ENCODE measurements around the gene RTCA. TPM values are rescaled to one million over a fixed set of nuclear protein-coding genes. Genes with fewer than 3 reads are reported as not detected.
A peak's percentile ranks its signal among the peaks of the same experiment; 100 is the strongest.
"Not testable (repeated sequence)": the region's sequence is repeated elsewhere in the genome, so short reads cannot be mapped to it uniquely, and the experiment has no call there.

RTCA gene
- total and polyA plus RNA-seq, 7 experiments from 2014 or later: 16.4 to 47.7 (median 35.2) TPM

DNA sequence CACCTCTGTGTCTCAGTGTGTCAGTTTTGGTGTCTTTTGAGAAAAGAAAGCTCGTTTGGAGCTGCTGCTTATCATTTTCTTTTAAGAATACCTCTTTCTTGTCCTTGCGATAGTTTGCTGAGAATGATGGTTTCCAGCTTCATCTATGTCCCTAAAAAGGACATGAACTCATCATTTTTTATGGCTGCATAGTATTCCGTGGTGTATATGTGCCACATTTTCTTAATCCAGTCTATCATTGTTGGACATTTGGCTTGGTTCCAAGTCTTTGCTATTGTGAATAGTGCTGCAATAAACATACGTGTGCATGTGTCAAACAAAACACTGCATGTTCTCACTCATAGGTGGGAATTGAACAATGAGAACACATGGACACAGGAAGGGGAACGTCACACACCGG lies 73.7 kb downstream of the RTCA start:
- CTCF ChIA-PET: interaction anchor here (0.6 kb wide), 1 partner anchor 98 kb away, joined by 3 read pairs; no protein-coding TSS in a partner anchor
- H3K27ac Mint-ChIP-seq; H3K36me3 Mint-ChIP-seq; H3K9me3 Mint-ChIP-seq; H3K4me1 Mint-ChIP-seq; DNase-seq; H3K36me3 ChIP-seq (ENCODE audit: control insufficient read depth in 2 of 3, insufficient read depth in 3 of 3, low read length in 3 of 3); H3K27ac ChIP-seq (ENCODE audit: low read depth, low read length); H3K27me3 ChIP-seq (ENCODE audit: control insufficient read depth in 2 of 2, insufficient read depth in 2 of 2, low read length in 2 of 2); H3K4me3 ChIP-seq (ENCODE audit: low read length); intact Hi-C loops (cut with micrococcal nuclease); H3K9me3 ChIP-seq (ENCODE audit: control insufficient read depth in 2 of 3, low read length in 3 of 3); POLR2A ChIA-PET; ATAC-seq; H3K4me1 ChIP-seq (ENCODE audit: control insufficient read depth in 2 of 2, insufficient read depth in 2 of 2, low read length in 2 of 2); H3K4me3 Mint-ChIP-seq: not testable (repeated sequence)
- H3K27me3 Mint-ChIP-seq: peaks cover 0 to 44% (median 0%) of the 10 kb centered on the region in 5 donors

DNA sequence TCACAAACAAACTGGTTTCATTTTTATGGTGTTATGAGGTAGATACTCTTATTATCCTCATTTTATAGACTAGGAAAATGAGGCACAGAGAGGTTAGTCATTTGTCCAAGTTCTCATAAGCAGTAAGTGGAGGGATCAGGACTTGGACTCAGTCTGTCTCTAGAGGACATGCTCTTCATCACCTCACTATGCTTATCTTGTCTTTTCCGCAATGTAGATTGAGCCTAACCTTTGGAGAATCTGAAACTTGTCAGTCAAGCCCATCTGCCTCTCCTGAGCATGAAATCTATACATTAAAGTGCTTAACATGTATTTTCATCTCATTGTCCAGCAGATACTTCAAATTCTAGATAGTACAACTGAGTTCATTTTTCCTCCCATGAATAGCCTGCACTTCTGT lies 74.5 kb downstream of the RTCA start:
- Mint-ChIP-seq H3K36me3 (no peaks in the 10 kb centered on the region), H3K9me3 (peaks cover 0 to 3% (median 0%) of the 10 kb centered on the region in 11 donors), H3K4me3 (no peak overlapping the region), H3K4me1 (peaks cover 0 to 5% (median 0%) of the 10 kb centered on the region in 7 donors), H3K27me3 (peaks cover 0 to 44% (median 0%) of the 10 kb centered on the region in 5 donors), H3K27ac (no peak overlapping the region)
- DNase-seq: no peak
- intact Hi-C loops (cut with micrococcal nuclease): no loop called here
- H3K9me3 ChIP-seq (ENCODE audit: control insufficient read depth in 2 of 3, low read length in 3 of 3): no peaks in the 10 kb centered on the region
- POLR2A ChIA-PET: no interaction called here
- no peaks in the 10 kb centered on the region for H3K36me3 ChIP-seq (ENCODE audit: control insufficient read depth in 2 of 3, insufficient read depth in 3 of 3, low read length in 3 of 3)
- H3K27me3 ChIP-seq (ENCODE audit: control insufficient read depth in 2 of 2, insufficient read depth in 2 of 2, low read length in 2 of 2): no peaks in the 10 kb centered on the region
- H3K4me1 ChIP-seq (ENCODE audit: control insufficient read depth in 2 of 2, insufficient read depth in 2 of 2, low read length in 2 of 2): no peaks in the 10 kb centered on the region
- CTCF ChIA-PET: no interaction called here
- no peak overlapping the region for H3K27ac ChIP-seq (ENCODE audit: low read depth, low read length)
- no peak for ATAC-seq
- no peak overlapping the region for H3K4me3 ChIP-seq (ENCODE audit: low read length)

GRCh38 chr1:100342348-100342747 lies 76.3 kb downstream of the RTCA start:
- DNase-seq (no peak), ATAC-seq (no peak)
- peak overlapping the region in 1 of 9 donors; percentile 67 for H3K27ac Mint-ChIP-seq
- Histone ChIP-seq H3K4me3 (ENCODE audit: low read length) (no peak overlapping the region), H3K9me3 (ENCODE audit: control insufficient read depth in 2 of 3, low read length in 3 of 3) (no peaks in the 10 kb centered on the region), H3K27ac (ENCODE audit: low read depth, low read length) (no peak overlapping the region), H3K36me3 (ENCODE audit: control insufficient read depth in 2 of 3, insufficient read depth in 3 of 3, low read length in 3 of 3) (no peaks in the 10 kb centered on the region), H3K4me1 (ENCODE audit: control insufficient read depth in 2 of 2, insufficient read depth in 2 of 2, low read length in 2 of 2) (no peaks in the 10 kb centered on the region), H3K27me3 (ENCODE audit: control insufficient read depth in 2 of 2, insufficient read depth in 2 of 2, low read length in 2 of 2) (no peaks in the 10 kb centered on the region)
- intact Hi-C loops (cut with micrococcal nuclease): no loop called here
- peaks cover 0 to 40% (median 0%) of the 10 kb centered on the region in 5 donors for H3K27me3 Mint-ChIP-seq
- CTCF ChIA-PET: no interaction called here
- H3K9me3 Mint-ChIP-seq: peaks cover 0 to 3% (median 0%) of the 10 kb centered on the region in 11 donors
- H3K4me3 Mint-ChIP-seq: no peak overlapping the region
- no peaks in the 10 kb centered on the region for H3K36me3 Mint-ChIP-seq
- POLR2A ChIA-PET: interaction anchor here (0.8 kb wide), 1 partner anchor 10 kb away, joined by 3 read pairs; the partner anchor contains the start of gene CDC14A
- peaks cover 0 to 5% (median 0%) of the 10 kb centered on the region in 7 donors for H3K4me1 Mint-ChIP-seq

Small RNA genes lying within 50 kb of the gene (microRNA-seq; reads per million reads assigned to microRNA genes)
- gene MIR553 (ENCODE audit: borderline microRNAs expressed): not detected

Other genes with a start within 250 kb of the RTCA start
- 10 to 100 TPM in 1 of 5 experiments, 1 to 10 TPM in 4; 2.5 to 11.6 (median 5.6) TPM for gene SASS6, start 133.3 kb upstream of the RTCA start, total RNA-seq
- gene SASS6, start 133.3 kb upstream of the RTCA start, polyA plus RNA-seq: 1 to 10 TPM; 1.5 to 3.0 TPM
- 10 to 100 TPM; 15.3 to 60.3 (median 23.9) TPM for gene TRMT13, start 133.1 kb upstream of the RTCA start, total RNA-seq
- 10 to 100 TPM in 1 of 2 donors, 1 to 10 TPM in 1; 8.7 to 13.1 TPM for gene TRMT13, start 133.1 kb upstream of the RTCA start, polyA plus RNA-seq
- 1 to 10 TPM in 4 of 5 experiments, under 1 TPM in 1; 0.53 to 1.9 (median 1.1) TPM for gene LRRC39, start 88.0 kb upstream of the RTCA start, total RNA-seq
- not detected for gene LRRC39, start 88.0 kb upstream of the RTCA start, polyA plus RNA-seq
- gene DBT, start 16.4 kb upstream of the RTCA start, total RNA-seq: 10 to 100 TPM in 2 of 5 experiments, 1 to 10 TPM in 3; 9.2 to 18.4 (median 9.7) TPM
- gene DBT, start 16.4 kb upstream of the RTCA start, polyA plus RNA-seq: 1 to 10 TPM; 6.4 to 6.9 TPM
- gene CDC14A, start 86.3 kb downstream of the RTCA start, total RNA-seq: 100 to 1,000 TPM in 2 of 5 experiments, 10 to 100 TPM in 3; 47.1 to 136 (median 85.1) TPM
- gene CDC14A, start 86.3 kb downstream of the RTCA start, polyA plus RNA-seq: 10 to 100 TPM; 53.2 to 54.7 TPM